Esophagus (tissue), 2 donors: ENCODE results near the gene PTBP2. TPM values are rescaled to one million over a fixed set of nuclear protein-coding genes. Genes with fewer than 3 reads are reported as not detected.
"Not testable (repeated sequence)": the region's sequence is repeated elsewhere in the genome, so short reads cannot be mapped to it uniquely, and the experiment has no call there.

Source experiments
- H3K27ac ChIP-seq, 2 donors: one replicate each; pipeline ENCODE4 v1.5.1; 2013; ENCODE audit warnings: low read depth in 2 of 2, mild to moderate bottlenecking in 2 of 2, inconsistent platforms in 1 of 2, low read length in 1 of 2, moderate library complexity in 1 of 2
- H3K27me3 ChIP-seq, 2 donors: one replicate each; pipeline ENCODE4 v1.6.1; 2013; ENCODE audit warnings: low read length in 2 of 2, control low read depth in 1 of 2, mild to moderate bottlenecking in 1 of 2; ENCODE audit not compliant: insufficient read depth in 2 of 2, control insufficient read depth in 1 of 2
- H3K36me3 ChIP-seq, 2 donors: one replicate each; pipeline ENCODE4 v1.6.1; 2013; ENCODE audit warnings: low read length in 1 of 2; ENCODE audit not compliant: control insufficient read depth in 2 of 2, insufficient read depth in 2 of 2
- H3K4me1 ChIP-seq, 2 donors: one replicate each; pipeline ENCODE4 v1.6.1; 2013; ENCODE audit warnings: low read length in 1 of 2; ENCODE audit not compliant: control insufficient read depth in 2 of 2, insufficient read depth in 2 of 2
- H3K4me3 ChIP-seq, 2 donors: one replicate each; pipeline ENCODE4 v1.5.1; 2013; ENCODE audit warnings: low read length in 2 of 2, mild to moderate bottlenecking in 2 of 2, low read depth in 1 of 2, moderate library complexity in 1 of 2
- H3K9me3 ChIP-seq, 2 donors: one replicate each; pipeline ENCODE4 v1.6.1; 2013; ENCODE audit warnings: mild to moderate bottlenecking in 2 of 2, low read depth in 1 of 2, low read length in 1 of 2, moderate library complexity in 1 of 2; ENCODE audit not compliant: control insufficient read depth in 2 of 2, insufficient read depth in 1 of 2
- WGBS, 2 donors: extraction: QIAGEN DNeasy Blood & Tissue Kit; methylation state at CpG; one replicate each; pipeline ENCODE4 v1.1.7; 2013; 5-methylcytosine and 5-hydroxymethylcytosine counted together
- polyA plus RNA-seq, 2 donors: library from polyadenylated mRNA; stranded (reverse); fragments of 200-250 nt; gene quantifications; one replicate each; pipeline ENCODE4 v1.2.3, GENCODE V29; 2013
- donor health status: healthy with polysubstance abuse.
- donor health status: Bipolar disorder and iron deficiency.

Gene PTBP2
- polyA plus RNA-seq, 2 donors = 8.3 to 18.2 TPM

DNA sequence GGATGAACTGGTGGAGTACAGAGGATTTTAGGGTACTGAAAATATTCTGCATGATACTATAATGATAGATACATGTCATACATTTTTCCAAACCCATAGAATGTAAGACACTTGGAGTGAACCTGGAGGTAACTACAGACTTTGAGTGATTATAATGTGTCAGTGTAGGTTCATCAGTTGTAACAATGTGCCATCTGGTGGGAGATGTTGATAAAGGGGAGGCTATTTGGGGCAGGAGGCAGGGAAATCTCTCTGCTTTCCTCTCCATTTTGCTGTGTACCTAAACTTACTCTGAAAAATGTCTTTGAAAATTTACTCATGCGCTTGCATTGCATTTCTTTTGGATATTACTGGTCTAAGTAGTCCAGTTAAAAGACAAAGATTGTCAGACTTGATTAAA lies 35.2 kb downstream of the PTBP2 start:
- H3K27me3 ChIP-seq = no peaks in the 10 kb centered on the region
- H3K4me1 ChIP-seq = no peaks in the 10 kb centered on the region
- no peak overlapping the region for H3K27ac ChIP-seq
- 92 to 99% methylated on average over 1 of the region's 1 CpG for WGBS, 2 donors
- no peaks in the 10 kb centered on the region for H3K9me3 ChIP-seq
- H3K4me3 ChIP-seq = no peak overlapping the region
- H3K36me3 ChIP-seq = no peaks in the 10 kb centered on the region

DNA sequence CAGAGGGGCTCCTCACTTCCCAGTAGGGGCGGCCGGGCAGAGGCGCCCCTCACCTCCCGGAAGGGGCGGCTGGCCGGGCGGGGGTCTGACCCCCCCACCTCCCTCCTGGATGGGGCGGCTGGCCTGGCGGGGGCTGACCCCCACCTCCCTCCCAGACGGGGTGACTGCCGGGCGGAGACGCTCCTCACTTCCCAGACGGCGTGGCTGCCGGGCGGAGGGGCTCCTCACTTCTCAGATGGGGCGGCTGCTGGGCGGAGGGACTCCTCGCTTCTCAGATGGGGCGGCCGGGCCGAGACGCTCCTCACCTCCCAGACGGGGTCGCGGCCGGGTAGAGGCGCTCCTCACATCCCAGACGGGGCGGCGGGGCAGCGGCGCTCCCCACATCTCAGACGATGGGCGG lies 41.0 kb downstream of the PTBP2 start:
- H3K36me3 ChIP-seq, H3K9me3 ChIP-seq, H3K4me3 ChIP-seq, H3K27me3 ChIP-seq, H3K4me1 ChIP-seq, H3K27ac ChIP-seq: not testable (repeated sequence)
- WGBS, 2 donors = 97 to 98% methylated on average over 32 to 36 of the region's 36 CpGs

DNA sequence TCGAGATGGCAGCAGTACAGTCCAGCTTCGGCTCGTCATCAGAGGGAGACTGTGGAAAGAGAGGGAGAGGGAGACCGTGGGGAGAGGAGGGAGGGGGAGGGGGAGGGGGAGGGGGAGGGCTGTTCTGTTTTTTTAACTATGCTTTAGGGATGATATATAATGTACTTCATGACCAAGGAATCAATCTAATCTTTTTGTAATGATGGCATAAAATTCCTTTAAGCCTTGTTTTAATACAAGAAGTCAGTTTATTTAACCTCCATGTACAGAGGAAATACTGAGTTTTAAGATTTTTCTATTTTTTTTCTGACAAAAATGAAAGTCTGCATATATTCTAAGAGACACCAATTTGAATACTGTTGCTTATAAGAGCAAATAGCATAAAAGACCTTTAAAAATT lies 41.9 kb downstream of the PTBP2 start:
- Histone ChIP-seq H3K27me3 (no peaks in the 10 kb centered on the region), H3K9me3 (no peaks in the 10 kb centered on the region), H3K36me3 (no peaks in the 10 kb centered on the region), H3K4me1 (no peaks in the 10 kb centered on the region), H3K27ac (no peak overlapping the region), H3K4me3 (no peak overlapping the region)
- whole genome bisulfite sequencing, 2 donors = 84% methylated on average over 4 of the region's 4 CpGs; no CpG with 5 or more reads in 1 of the 2 donors

- Histone ChIP-seq H3K36me3 (no peaks in the 10 kb centered on the region), H3K27ac (no peak overlapping the region), H3K4me3 (no peak overlapping the region), H3K4me1 (no peaks in the 10 kb centered on the region), H3K9me3 (no peaks in the 10 kb centered on the region), H3K27me3 (no peaks in the 10 kb centered on the region)
Measured at GRCh38 chr1:96764469-96764868, 42.9 kb downstream of the PTBP2 start.

DNA sequence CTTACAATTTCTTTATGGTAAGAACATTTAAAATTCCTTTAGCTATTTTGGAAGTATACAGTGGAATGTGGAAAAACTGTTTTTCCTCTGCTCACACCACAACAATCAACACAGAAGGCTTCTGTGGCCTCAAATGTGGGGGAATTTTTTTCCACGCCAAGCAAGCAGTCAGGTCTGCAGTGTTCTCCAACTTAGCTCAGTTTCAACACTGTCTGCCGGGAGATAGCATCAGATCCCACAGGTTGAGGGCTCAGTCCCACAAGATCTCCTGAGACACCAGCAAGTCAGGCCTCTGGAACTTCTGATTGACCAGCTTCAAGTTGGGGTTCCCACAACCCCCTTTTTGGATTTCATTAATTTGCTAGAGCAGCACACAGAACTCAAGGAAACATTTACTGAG lies 50.3 kb downstream of the PTBP2 start:
- Histone ChIP-seq H3K4me3 (no peak overlapping the region), H3K4me1 (no peaks in the 10 kb centered on the region), H3K27me3 (no peaks in the 10 kb centered on the region), H3K27ac (no peak overlapping the region), H3K36me3 (no peaks in the 10 kb centered on the region), H3K9me3 (no peaks in the 10 kb centered on the region)
- 81 to 94% methylated on average over 2 of the region's 2 CpGs for WGBS, 2 donors

GRCh38 chr1:96772349-96772748 lies 50.8 kb downstream of the PTBP2 start:
- Histone ChIP-seq H3K27me3 (no peaks in the 10 kb centered on the region), H3K36me3 (no peaks in the 10 kb centered on the region), H3K9me3 (no peaks in the 10 kb centered on the region), H3K4me3 (no peak overlapping the region), H3K4me1 (no peaks in the 10 kb centered on the region), H3K27ac (no peak overlapping the region)
- WGBS, 2 donors = 96 to 98% methylated on average over 1 of the region's 1 CpG

- 95 to 98% methylated on average over 4 of the region's 4 CpGs for WGBS, 2 donors
- Histone ChIP-seq H3K4me1 (no peaks in the 10 kb centered on the region), H3K27me3 (no peaks in the 10 kb centered on the region), H3K36me3 (no peaks in the 10 kb centered on the region), H3K27ac (no peak overlapping the region), H3K4me3 (no peak overlapping the region), H3K9me3 (no peaks in the 10 kb centered on the region)
Measured at GRCh38 chr1:96772972-96773371, 51.4 kb downstream of the PTBP2 start.

DNA sequence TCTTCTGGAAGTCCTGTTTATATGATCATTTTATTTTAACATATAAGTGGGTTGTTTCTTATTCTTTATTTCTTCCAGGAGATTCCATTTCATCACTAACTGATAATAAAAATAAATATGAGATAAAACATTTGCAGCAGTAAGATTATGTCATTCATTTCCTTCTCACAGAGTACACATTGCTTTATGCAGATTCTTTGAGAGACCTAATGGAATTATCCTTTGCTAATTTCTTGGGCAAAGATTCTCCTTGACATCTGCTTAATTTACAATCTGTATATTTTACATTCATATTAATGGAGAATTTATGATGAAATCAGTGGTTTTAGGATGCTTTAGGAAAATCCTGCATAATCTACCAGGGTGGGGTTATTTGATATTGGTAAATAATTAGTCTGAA lies 60.6 kb downstream of the PTBP2 start:
- H3K27ac ChIP-seq = no peak overlapping the region
- no peaks in the 10 kb centered on the region for H3K4me1 ChIP-seq
- H3K27me3 ChIP-seq = no peaks in the 10 kb centered on the region
- peaks cover 0 to 3% of the 10 kb centered on the region in 2 donors for H3K36me3 ChIP-seq
- H3K9me3 ChIP-seq = no peaks in the 10 kb centered on the region
- no peak overlapping the region for H3K4me3 ChIP-seq

GRCh38 chr1:96782856-96783255 lies 61.3 kb downstream of the PTBP2 start:
- peaks cover 0 to 3% of the 10 kb centered on the region in 2 donors for H3K36me3 ChIP-seq
- H3K4me1 ChIP-seq = no peaks in the 10 kb centered on the region
- H3K27me3 ChIP-seq = no peaks in the 10 kb centered on the region
- no peaks in the 10 kb centered on the region for H3K9me3 ChIP-seq
- no peak overlapping the region for H3K27ac ChIP-seq
- H3K4me3 ChIP-seq = no peak overlapping the region

DNA sequence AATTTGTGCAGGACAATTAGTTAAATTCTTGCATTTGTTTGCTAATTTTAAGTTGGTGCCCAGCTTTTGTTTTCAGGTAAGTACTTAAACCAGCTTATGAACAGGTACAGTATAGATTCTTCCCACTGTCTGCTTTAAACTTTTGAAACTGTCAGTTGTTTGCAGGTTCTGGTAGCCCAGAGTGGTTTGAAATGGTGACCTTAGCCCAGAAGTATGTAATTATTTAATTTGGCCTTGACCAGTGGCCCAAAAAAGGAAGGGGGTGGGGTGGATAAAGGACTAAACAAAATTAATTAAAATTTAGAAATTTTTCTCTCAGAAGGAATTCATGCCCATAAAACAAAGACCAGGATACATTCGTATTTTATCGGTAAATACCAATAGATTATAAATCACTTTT lies 69.0 kb downstream of the PTBP2 start:
- no peak overlapping the region for H3K4me3 ChIP-seq
- H3K9me3 ChIP-seq = no peaks in the 10 kb centered on the region
- WGBS, 2 donors = 94 to 98% methylated on average over 2 of the region's 2 CpGs
- H3K4me1 ChIP-seq = no peaks in the 10 kb centered on the region
- no peak overlapping the region for H3K27ac ChIP-seq
- peaks cover 0 to 3% of the 10 kb centered on the region in 2 donors for H3K36me3 ChIP-seq
- H3K27me3 ChIP-seq = no peaks in the 10 kb centered on the region
